ENCODE results near the gene TACO1.

- TF ChIP-seq, protein P1, sequence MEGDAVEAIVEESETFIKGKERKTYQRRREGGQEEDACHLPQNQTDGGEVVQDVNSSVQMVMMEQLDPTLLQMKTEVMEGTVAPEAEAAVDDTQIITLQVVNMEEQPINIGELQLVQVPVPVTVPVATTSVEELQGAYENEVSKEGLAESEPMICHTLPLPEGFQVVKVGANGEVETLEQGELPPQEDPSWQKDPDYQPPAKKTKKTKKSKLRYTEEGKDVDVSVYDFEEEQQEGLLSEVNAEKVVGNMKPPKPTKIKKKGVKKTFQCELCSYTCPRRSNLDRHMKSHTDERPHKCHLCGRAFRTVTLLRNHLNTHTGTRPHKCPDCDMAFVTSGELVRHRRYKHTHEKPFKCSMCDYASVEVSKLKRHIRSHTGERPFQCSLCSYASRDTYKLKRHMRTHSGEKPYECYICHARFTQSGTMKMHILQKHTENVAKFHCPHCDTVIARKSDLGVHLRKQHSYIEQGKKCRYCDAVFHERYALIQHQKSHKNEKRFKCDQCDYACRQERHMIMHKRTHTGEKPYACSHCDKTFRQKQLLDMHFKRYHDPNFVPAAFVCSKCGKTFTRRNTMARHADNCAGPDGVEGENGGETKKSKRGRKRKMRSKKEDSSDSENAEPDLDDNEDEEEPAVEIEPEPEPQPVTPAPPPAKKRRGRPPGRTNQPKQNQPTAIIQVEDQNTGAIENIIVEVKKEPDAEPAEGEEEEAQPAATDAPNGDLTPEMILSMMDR (optimal IDR thresholded peaks at IDR 0.05 in 1 of 3, IDR thresholded peaks at IDR 0.05 in 1 of 3, conservative IDR thresholded peaks at IDR 0.05 in 1 of 3; ENCODE audit: extremely low read depth in 1 of 3, insufficient read depth in 2 of 3, low read length in 3 of 3) = no peak
- TF ChIP-seq EZH2 (IDR thresholded peaks at IDR 0.05; ENCODE audit: low read length) = no peak
Observed at GRCh38 chr17:63568563-63568962, 32.1 kb upstream of the TACO1 start.

Measured in keratinocyte (primary cell).